Kidney epithelial cell (primary cell): ENCODE results near the gene HCAR3. TPM values are rescaled to one million over a fixed set of nuclear protein-coding genes. Genes with fewer than 3 reads are reported as not detected.
"Not testable (repeated sequence)": the region's sequence is repeated elsewhere in the genome, so short reads cannot be mapped to it uniquely, and the experiment has no call there.

Source experiments
- DNase-seq: peaks from one replicate; pipeline ENCODE4 v3.0.0-alpha.2; 2010; ENCODE audit warnings: low read depth
- H3K27me3 ChIP-seq: 2 replicates; pipeline ENCODE4 v1.6.0; 2011; ENCODE audit warnings: low read length; ENCODE audit not compliant: control insufficient read depth, insufficient read depth
- H3K36me3 ChIP-seq: 2 replicates; pipeline ENCODE4 v1.5.1; 2011; ENCODE audit warnings: low read length; ENCODE audit not compliant: control insufficient read depth, insufficient read depth
- H3K4me3 ChIP-seq: 2 replicates; pipeline ENCODE4 v1.5.1; 2011; ENCODE audit warnings: low read depth, mild to moderate bottlenecking, control low read depth, low read length
- total RNA-seq: library from RNA; depleted of rRNA; stranded (reverse); fragments of >200 nt; gene quantifications from 2 replicates; pipeline ENCODE4 v1.2.3, GENCODE V29; 2015
- TF ChIP-seq, protein P1 (sequence below): IDR thresholded peaks from 2 replicates; pipeline ENCODE4 v1.5.1; 2011; ENCODE audit warnings: mild to moderate bottlenecking, moderate library complexity, low read length, control low read depth, inconsistent platforms; ENCODE audit not compliant: insufficient read depth, poor library complexity, severe bottlenecking

The HCAR3 gene
- total RNA-seq, 1 donor from 2014 or later, result not detected

DNA sequence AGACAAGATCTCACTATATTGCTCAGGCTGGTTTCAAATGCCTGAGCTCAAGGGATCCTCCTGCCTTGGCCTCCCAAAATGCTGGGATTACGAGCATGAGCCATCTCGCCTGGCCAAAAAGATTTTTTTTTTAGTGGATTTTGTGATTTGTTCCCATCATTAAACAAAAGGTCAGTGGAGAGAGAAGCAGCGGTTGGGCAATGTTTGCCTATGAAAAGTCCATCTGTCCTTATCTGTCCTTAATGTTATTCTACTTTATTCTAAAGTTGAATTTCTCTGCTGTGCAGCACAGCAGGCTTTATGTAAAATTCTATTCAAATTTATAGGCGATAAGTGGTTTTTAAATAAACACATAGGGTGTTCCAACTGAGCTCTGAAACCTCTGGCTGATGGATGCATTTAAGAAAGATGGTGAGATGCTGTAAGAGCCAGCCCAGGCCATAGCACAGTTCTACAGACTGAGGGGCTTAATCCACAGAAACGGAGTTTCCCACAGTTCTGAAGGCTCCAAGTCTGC is 32.3 kb downstream of the HCAR3 start:
- Histone ChIP-seq H3K27me3 (no peaks in the 10 kb centered on the region), H3K4me3 (no peak overlapping the region), H3K36me3 (no peaks in the 10 kb centered on the region)
- DNase-seq, result no peak
- TF ChIP-seq, protein P1, sequence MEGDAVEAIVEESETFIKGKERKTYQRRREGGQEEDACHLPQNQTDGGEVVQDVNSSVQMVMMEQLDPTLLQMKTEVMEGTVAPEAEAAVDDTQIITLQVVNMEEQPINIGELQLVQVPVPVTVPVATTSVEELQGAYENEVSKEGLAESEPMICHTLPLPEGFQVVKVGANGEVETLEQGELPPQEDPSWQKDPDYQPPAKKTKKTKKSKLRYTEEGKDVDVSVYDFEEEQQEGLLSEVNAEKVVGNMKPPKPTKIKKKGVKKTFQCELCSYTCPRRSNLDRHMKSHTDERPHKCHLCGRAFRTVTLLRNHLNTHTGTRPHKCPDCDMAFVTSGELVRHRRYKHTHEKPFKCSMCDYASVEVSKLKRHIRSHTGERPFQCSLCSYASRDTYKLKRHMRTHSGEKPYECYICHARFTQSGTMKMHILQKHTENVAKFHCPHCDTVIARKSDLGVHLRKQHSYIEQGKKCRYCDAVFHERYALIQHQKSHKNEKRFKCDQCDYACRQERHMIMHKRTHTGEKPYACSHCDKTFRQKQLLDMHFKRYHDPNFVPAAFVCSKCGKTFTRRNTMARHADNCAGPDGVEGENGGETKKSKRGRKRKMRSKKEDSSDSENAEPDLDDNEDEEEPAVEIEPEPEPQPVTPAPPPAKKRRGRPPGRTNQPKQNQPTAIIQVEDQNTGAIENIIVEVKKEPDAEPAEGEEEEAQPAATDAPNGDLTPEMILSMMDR, result no peak

DNA sequence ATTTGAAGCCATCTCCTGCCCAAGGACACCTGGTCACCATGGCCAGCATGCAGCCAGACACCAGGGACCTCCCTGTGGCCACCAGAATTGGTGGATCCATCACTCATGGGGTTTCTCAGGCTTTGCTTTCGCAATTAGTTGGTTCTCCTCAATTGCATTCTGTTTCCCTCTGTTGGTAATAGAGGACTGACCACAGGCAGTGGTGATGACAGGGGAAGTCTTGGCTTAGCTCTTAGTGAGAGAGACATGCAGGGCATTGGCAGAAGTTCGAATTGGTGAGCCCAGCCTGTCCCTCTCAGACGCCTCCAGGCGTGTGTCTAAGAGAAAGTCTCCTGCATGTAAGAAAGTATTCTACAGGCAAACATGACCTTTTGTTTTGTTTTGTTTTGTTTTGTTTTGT is 34.8 kb downstream of the HCAR3 start:
- TF ChIP-seq, protein P1, result no peak
- Histone ChIP-seq H3K27me3 (no peaks in the 10 kb centered on the region), H3K4me3 (no peak overlapping the region), H3K36me3 (no peaks in the 10 kb centered on the region)
- no peak for DNase-seq

DNA sequence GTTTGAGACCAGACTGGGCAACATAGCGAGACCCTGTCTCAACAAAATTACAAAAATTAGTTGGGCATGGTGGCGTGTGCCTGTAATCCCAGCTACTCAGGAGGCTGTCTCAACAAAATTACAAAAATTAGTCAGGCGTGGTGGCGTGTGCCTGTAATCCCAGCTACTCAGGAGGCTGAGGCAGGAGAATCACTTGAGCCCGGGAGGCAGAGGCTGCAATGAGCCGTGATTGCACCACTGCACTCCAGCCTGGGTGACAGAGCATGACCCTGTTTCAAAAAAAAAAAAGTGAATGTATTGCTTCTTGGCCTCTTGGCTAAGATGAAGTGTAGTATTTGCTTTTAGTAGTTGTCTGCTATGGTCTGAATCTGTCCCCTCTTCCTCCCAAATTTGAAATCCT is 35.6 kb downstream of the HCAR3 start:
- not testable (repeated sequence) for H3K4me3 ChIP-seq, DNase-seq, H3K27me3 ChIP-seq, H3K36me3 ChIP-seq

DNA sequence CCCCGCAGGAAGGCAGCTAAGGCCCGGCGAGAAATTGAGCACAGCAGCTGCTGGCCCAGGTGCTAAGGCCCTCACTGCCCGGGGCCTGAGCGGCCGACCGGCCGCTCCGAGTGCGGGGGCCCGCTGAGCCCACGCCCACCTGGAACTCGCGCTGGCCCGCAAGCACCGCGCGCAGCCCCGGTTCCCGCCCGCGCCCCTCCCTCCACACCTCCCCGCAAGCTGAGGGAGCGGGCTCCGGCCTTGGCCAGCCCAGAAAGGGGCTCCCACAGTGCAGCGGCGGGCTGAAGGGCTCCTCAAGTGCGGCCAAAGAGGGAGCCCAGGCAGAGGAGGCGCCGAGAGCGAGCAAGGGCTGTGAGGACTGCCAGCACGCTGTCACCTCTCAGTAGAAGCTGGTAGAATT is 39.8 kb downstream of the HCAR3 start:
- not testable (repeated sequence) for H3K27me3 ChIP-seq

DNA sequence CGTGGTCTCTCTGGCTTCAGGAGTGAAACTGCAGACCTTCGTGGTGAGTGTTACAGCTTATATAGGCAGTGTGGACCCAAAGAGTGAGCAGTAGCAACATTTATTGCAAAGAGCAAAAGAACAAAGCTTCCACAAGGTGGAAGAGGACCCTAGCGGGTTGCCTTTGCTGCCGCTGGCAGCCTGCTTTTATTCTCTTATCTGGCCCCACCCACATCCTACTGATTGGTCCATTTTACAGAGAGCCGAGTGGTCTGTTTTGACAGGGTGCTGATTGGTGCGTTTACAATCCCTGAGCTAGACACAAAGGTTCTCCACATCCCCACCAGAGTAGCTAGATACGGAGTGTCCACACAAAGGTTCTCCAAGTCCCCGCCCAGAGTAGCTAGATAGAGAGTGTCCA is 40.6 kb downstream of the HCAR3 start:
- not testable (repeated sequence) for DNase-seq, H3K27me3 ChIP-seq, H3K4me3 ChIP-seq, H3K36me3 ChIP-seq

More for the DNA sequence above, 39.8 kb downstream of the HCAR3 start:
- H3K4me3 ChIP-seq, H3K36me3 ChIP-seq, DNase-seq: not testable (repeated sequence)

GRCh38 chr12:122672515-122672914 is 44.1 kb downstream of the HCAR3 start:
- Histone ChIP-seq H3K4me3 (no peak overlapping the region), H3K36me3 (no peaks in the 10 kb centered on the region), H3K27me3 (no peaks in the 10 kb centered on the region)
- DNase-seq, result no peak
- TF ChIP-seq, protein P1, result no peak

- DNase-seq, result no peak
These were observed 47.1 kb downstream of the HCAR3 start for GRCh38 chr12:122669397-122670070.

More at GRCh38 chr12:122669397-122670070, 47.1 kb downstream of the HCAR3 start:
- TF ChIP-seq, protein P1, result no peak
- Histone ChIP-seq H3K4me3 (no peak overlapping the region), H3K27me3 (no peaks in the 10 kb centered on the region), H3K36me3 (no peaks in the 10 kb centered on the region)
